HEK293 (cell line): ENCODE measurements around the gene CCDC116.

ENCODE experiments used
- CTCF ChIA-PET: fragments of 350-600 bp; formaldehyde crosslinking; extraction: SDS; loops from one replicate; lab custom pipeline; 2021; ENCODE audit warnings: antibody characterized with exemption; lab: Yijun Ruan, JAX
- POLR2A ChIA-PET: fragments of 300-600 bp; formaldehyde crosslinking; extraction: SDS; loops from one replicate; lab custom pipeline; 2020; ENCODE audit warnings: antibody characterized with exemption, inconsistent platforms; lab: Yijun Ruan, JAX
- H3K27ac ChIP-seq: fragments of 200-500 bp; sonication (Bioruptor generic); 2 replicates; pipeline ENCODE4 v1.5.1; 2014; ENCODE audit warnings: low read depth, low read length, control low read depth, inconsistent platforms; ENCODE audit errors: extremely low read depth
- H3K36me3 ChIP-seq, 2 experiments: fragments of 200-500 bp in 1 of 2; sonication (Bioruptor generic) in 1 of 2; 1 replicate in 1 of 2; 2 replicates in 1 of 2; pipeline ENCODE4 v1.5.1; 2014 to 2017; ENCODE audit warnings: inconsistent platforms in 2 of 2, low read length in 2 of 2; ENCODE audit not compliant: control insufficient read depth in 2 of 2, insufficient read depth in 1 of 2
- H3K4me1 ChIP-seq: fragments of 200-500 bp; sonication (Bioruptor generic); 2 replicates; pipeline ENCODE4 v1.5.1; 2014; ENCODE audit warnings: mild to moderate bottlenecking, low read length, inconsistent platforms; ENCODE audit not compliant: control insufficient read depth, insufficient read depth
- H3K4me3 ChIP-seq: 2 replicates; pipeline ENCODE4 v1.5.1; 2011; ENCODE audit warnings: low read depth, mild to moderate bottlenecking, control low read depth, low read length, moderate library complexity
- H3K9me3 ChIP-seq: fragments of 200-500 bp; sonication (Bioruptor generic); 2 replicates; pipeline ENCODE4 v1.5.1; 2014; ENCODE audit warnings: low read depth, low read length, inconsistent platforms; ENCODE audit not compliant: control insufficient read depth, insufficient read depth
- KLF10 ChIP-seq: fragments of 450-650 bp; IDR thresholded peaks from 2 replicates; pipeline ENCODE4 v1.5.1; 2018; ENCODE audit warnings: missing biosample characterization, mild to moderate bottlenecking, missing genetic modification characterization
- MEIS1 ChIP-seq: sonication (generic); formaldehyde crosslinking; IDR thresholded peaks from 2 replicates; pipeline ENCODE4 v1.8.1; 2022; ENCODE audit warnings: missing genetic modification reagents, mild to moderate bottlenecking, borderline replicate concordance
- MZF1 ChIP-seq: fragments of 450-650 bp; formaldehyde crosslinking; IDR thresholded peaks from 2 replicates; pipeline ENCODE4 v1.5.1; 2017; ENCODE audit warnings: missing biosample characterization, missing genetic modification characterization, borderline replicate concordance
- PRDM10 ChIP-seq: fragments of 450-650 bp; formaldehyde crosslinking; IDR thresholded peaks from 2 replicates; pipeline ENCODE4 v1.5.1; 2016; ENCODE audit warnings: missing biosample characterization, missing genetic modification characterization
- PRDM2 ChIP-seq: fragments of 450-650 bp; formaldehyde crosslinking; IDR thresholded peaks from 2 replicates; pipeline ENCODE4 v1.5.1; 2016; ENCODE audit warnings: missing biosample characterization, missing genetic modification characterization, borderline replicate concordance
- ZBTB8A ChIP-seq: fragments of 450-650 bp; formaldehyde crosslinking; IDR thresholded peaks from 2 replicates; pipeline ENCODE4 v1.5.1; 2016; ENCODE audit warnings: missing biosample characterization, missing genetic modification characterization
- ZIC2 ChIP-seq: fragments of 450-650 bp; formaldehyde crosslinking; IDR thresholded peaks from 2 replicates; pipeline ENCODE4 v1.5.1; 2016; ENCODE audit warnings: missing biosample characterization, missing genetic modification characterization
- ZNF335 ChIP-seq: fragments of 450-650 bp; formaldehyde crosslinking; conservative IDR thresholded peaks from 2 replicates; pipeline ENCODE4 v1.5.1; 2016; ENCODE audit warnings: missing biosample characterization, missing genetic modification characterization
- ZNF404 ChIP-seq: fragments of 450-650 bp; formaldehyde crosslinking; IDR thresholded peaks from 2 replicates; pipeline ENCODE4 v1.5.1; 2017; ENCODE audit warnings: missing biosample characterization, missing genetic modification characterization
- ZNF571 ChIP-seq: fragments of 450-650 bp; formaldehyde crosslinking; IDR thresholded peaks from 2 replicates; pipeline ENCODE4 v1.5.0; 2017; ENCODE audit warnings: missing biosample characterization, missing genetic modification characterization
- ZNF658 ChIP-seq: fragments of 450-650 bp; formaldehyde crosslinking; IDR thresholded peaks from 2 replicates; pipeline ENCODE4; 2016; ENCODE audit warnings: missing biosample characterization, missing genetic modification characterization
- ZNF792 ChIP-seq: fragments of 450-650 bp; formaldehyde crosslinking; IDR thresholded peaks from 2 replicates; pipeline ENCODE4 v1.5.1; 2016; ENCODE audit warnings: missing biosample characterization, missing genetic modification characterization

Gene CCDC116

GRCh38 chr22:21682385-21683175 lies 50.0 kb downstream of the CCDC116 start:
- TF ChIP-seq ZNF792 (tag by site-specific recombination): no peak
- no peak for TF ChIP-seq ZNF404 (tag by site-specific recombination)
- TF ChIP-seq ZNF571 (tag by site-specific recombination): no peak
- TF ChIP-seq ZBTB8A: no peak
- TF ChIP-seq ZNF658: no peak
- TF ChIP-seq KLF10 (tag by site-specific recombination): no peak
- TF ChIP-seq ZIC2: no peak
- TF ChIP-seq PRDM2 (tag by site-specific recombination): no peak
- no peak for TF ChIP-seq MEIS1 (CRISPR knock-in tag)
- TF ChIP-seq MZF1 (tag by site-specific recombination): no peak
- TF ChIP-seq PRDM10: no peak
- TF ChIP-seq, all 188 proteins: peak for 0
- POLR2A ChIA-PET: interaction anchor here (0.5 to 1.4 kb wide), 2 partner anchors 17 to 60 kb away, joined by 3 read pairs; partner anchors contain the start of gene PPIL2
- Histone ChIP-seq H3K9me3 (no peaks in the 10 kb centered on the region), H3K36me3 (peaks cover 0 to 64% of the 10 kb centered on the region in 2 experiments; a peak in 2 of 3 replicates), H3K4me1 (no peaks in the 10 kb centered on the region), H3K4me3 (no peak overlapping the region), H3K27ac (no peak overlapping the region)
- CTCF ChIA-PET: interaction anchor here (0.6 kb wide), 1 partner anchor 256 kb away, joined by 3 read pairs; no protein-coding TSS in a partner anchor

- Histone ChIP-seq H3K9me3 (no peaks in the 10 kb centered on the region), H3K36me3 (peaks cover 0 to 68% of the 10 kb centered on the region in 2 experiments; a peak in 2 of 3 replicates), H3K4me3 (no peak overlapping the region), H3K4me1 (no peaks in the 10 kb centered on the region), H3K27ac (no peak overlapping the region)
- ChIA-PET CTCF (interaction anchor here (1.0 kb wide), 1 partner anchor 269 kb away, joined by 3 read pairs; the partner anchor contains the start of gene PPM1F), POLR2A (no interaction called here)
- TF ChIP-seq ZNF335 (tag by site-specific recombination): no peak
Measured at GRCh38 chr22:21683401-21683811, 50.8 kb downstream of the CCDC116 start.
